Measurements from ENCODE around the gene CHD6.

CHD6 gene

DNA sequence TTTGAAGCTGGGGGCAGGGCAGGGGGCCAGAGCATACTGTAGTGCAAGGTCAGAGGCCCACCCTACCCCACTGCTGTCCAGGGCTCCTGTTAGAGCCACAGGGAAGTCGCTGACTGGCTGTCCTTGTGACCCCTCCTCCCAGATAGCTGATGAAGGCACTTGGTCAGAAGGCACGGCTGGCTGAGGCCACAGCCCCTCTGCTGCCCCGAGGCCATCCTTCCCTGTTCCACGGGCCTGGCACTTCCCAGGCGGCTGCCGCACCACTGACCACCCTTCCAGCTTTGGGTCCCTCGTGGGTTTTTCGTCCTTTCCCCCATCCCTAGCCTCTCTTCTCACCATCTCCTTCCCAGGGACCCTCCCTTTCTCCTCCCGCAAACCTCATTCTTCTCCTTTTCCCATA, 242.3 kb downstream of the CHD6 start:
- Histone ChIP-seq H3K9me3 (ENCODE audit: control insufficient read depth, insufficient read depth, low read depth, low read length) (no peaks in the 10 kb centered on the region), H3K4me3 (ENCODE audit: low read depth, low read length) (no peak overlapping the region), H3K4me1 (ENCODE audit: control insufficient read depth, insufficient read depth, low read length) (no peaks in the 10 kb centered on the region), H3K27ac (ENCODE audit: extremely low read depth, low read depth, low read length) (no peak overlapping the region), H3K36me3 (ENCODE audit: control insufficient read depth in 2 of 2, insufficient read depth in 1 of 2, low read length in 2 of 2) (no peaks in the 10 kb centered on the region)
- no peak for TF ChIP-seq FEZF1 (tag by site-specific recombination; IDR thresholded peaks at IDR 0.05)
- ChIA-PET POLR2A (no interaction called here), CTCF (no interaction called here)

DNA sequence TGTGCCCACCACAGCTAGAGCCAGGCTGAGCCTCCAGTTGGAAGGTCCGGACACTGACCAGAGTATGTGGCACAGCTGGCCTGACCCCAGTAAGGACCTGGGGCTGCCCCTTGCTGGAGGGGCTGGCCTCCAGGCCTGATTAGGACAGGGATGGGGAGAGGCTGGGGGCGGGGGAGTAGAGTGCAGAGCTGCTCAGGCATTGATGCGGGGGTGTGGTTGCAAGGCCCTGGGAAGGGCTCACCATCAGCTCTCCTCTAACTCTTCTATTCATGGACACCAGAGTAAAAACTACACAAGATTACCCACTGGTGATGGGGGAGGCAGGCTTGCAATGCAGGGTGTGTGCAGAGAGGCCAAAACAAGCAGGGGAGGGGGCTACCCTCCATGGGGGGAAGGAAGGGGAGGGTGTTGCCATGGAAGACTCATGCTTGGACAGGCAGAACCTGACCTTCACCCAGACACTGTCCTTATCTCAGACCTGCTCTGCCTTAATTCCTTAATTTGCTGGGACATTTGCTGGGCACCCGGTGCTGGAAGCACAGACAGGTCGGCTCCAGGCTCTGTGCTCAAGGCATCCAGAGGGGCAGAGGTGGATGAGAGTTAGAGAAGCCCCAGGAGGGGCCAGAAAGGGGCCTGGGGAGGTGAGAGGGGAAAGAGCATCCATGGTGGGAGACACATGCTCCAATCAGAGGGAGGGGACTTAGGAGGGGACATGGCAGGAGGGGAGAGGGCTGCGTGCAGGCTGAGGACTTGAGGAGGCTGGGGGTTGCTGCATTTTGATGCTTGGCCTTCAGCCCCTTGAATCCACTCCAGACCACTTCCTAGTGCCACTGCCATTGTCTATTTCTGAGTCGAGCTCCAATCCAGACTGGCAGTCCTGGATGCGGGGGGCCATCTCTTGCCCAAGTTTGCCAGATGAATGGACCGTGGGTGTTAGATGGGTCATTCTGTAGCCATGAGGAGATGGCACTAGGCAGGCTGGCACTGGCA, 244.0 kb downstream of the CHD6 start:
- H3K36me3 ChIP-seq (ENCODE audit: control insufficient read depth in 2 of 2, insufficient read depth in 1 of 2, low read length in 2 of 2) = no peaks in the 10 kb centered on the region
- POLR2A ChIA-PET = interaction anchor here (0.7 kb wide), 1 partner anchor 15 kb away, joined by 6 read pairs; no protein-coding TSS in a partner anchor
- H3K4me1 ChIP-seq (ENCODE audit: control insufficient read depth, insufficient read depth, low read length) = no peaks in the 10 kb centered on the region
- H3K9me3 ChIP-seq (ENCODE audit: control insufficient read depth, insufficient read depth, low read depth, low read length) = no peaks in the 10 kb centered on the region
- no peak overlapping the region for H3K27ac ChIP-seq (ENCODE audit: extremely low read depth, low read depth, low read length)
- TF ChIP-seq KLF8 (tag by site-specific recombination; IDR thresholded peaks at IDR 0.05) (no peak), ZNF211 (tag by site-specific recombination; IDR thresholded peaks at IDR 0.05; ENCODE audit: low read depth) (no peak), ZNF416 (tag by site-specific recombination; IDR thresholded peaks at IDR 0.05) (no peak), ZBTB8A (tag by site-specific recombination; IDR thresholded peaks at IDR 0.05) (no peak), ZFHX2 (tag by site-specific recombination; conservative IDR thresholded peaks at IDR 0.05) (0 out of 2 replicates have a peak, but pooled peaks have one; percentile 13)
- TF ChIP-seq, protein P1, sequence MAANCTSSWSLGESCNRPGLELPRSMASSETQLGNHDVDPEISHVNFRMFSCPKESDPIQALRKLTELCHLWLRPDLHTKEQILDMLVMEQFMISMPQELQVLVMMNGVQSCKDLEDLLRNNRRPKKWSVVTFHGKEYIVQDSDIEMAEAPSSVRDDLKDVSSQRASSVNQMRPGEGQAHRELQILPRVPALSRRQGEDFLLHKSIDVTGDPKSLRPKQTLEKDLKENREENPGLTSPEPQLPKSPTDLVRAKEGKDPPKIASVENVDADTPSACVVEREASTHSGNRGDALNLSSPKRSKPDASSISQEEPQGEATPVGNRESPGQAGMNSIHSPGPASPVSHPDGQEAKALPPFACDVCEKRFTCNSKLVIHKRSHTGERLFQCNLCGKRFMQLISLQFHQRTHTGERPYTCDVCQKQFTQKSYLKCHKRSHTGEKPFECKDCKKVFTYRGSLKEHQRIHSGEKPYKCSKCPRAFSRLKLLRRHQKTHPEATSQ (tag by site-specific recombination; IDR thresholded peaks at IDR 0.05) = no peak
- CTCF ChIA-PET = interaction anchor here (0.7 kb wide), 1 partner anchor 553 kb away, joined by 3 read pairs; no protein-coding TSS in a partner anchor
- no peak overlapping the region for H3K4me3 ChIP-seq (ENCODE audit: low read depth, low read length)

DNA sequence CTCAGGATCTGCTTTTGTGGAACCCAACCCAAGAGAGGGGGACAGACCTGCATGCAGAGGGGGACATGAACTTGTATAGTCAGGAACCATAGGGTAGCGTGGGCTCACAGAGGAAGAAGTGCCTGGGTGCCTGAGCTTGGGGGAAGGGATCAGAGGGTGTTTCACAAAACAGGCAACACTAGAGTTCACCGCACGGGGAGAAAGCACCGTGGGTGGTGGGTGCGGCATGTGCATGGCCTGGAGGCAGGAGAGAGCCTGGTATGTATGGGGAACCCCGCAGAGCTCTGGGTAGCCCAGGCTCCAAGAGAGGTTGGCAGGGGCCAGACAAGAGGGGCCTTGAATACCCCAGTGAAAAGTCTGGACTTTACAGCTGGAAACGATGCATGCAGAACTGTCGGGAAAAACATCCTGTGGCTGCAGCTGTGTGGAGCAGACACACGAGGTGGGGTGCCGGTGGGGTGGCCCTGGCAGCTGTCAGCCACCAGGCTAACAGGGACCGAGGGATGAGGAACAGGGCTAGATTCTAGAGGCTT, 244.9 kb downstream of the CHD6 start:
- Histone ChIP-seq H3K9me3 (ENCODE audit: control insufficient read depth, insufficient read depth, low read depth, low read length) (no peaks in the 10 kb centered on the region), H3K4me1 (ENCODE audit: control insufficient read depth, insufficient read depth, low read length) (no peaks in the 10 kb centered on the region), H3K27ac (ENCODE audit: extremely low read depth, low read depth, low read length) (no peak overlapping the region), H3K4me3 (ENCODE audit: low read depth, low read length) (no peak overlapping the region), H3K36me3 (ENCODE audit: control insufficient read depth in 2 of 2, insufficient read depth in 1 of 2, low read length in 2 of 2) (no peaks in the 10 kb centered on the region)
- POLR2A ChIA-PET = interaction anchor here (0.7 kb wide), 1 partner anchor 16 kb away, joined by 6 read pairs; no protein-coding TSS in a partner anchor
- CTCF ChIA-PET = no interaction called here
- TF ChIP-seq ZNF266 (tag by site-specific recombination; IDR thresholded peaks at IDR 0.05; ENCODE audit: low read depth) = no peak
- TF ChIP-seq ZEB2 (tag by site-specific recombination; IDR thresholded peaks at IDR 0.05) = no peak
- TF ChIP-seq ZNF610 (tag by site-specific recombination; IDR thresholded peaks at IDR 0.05; ENCODE audit: borderline replicate concordance) = no peak
- TF ChIP-seq ZNF658 (tag by site-specific recombination; IDR thresholded peaks at IDR 0.05) = no peak
- TF ChIP-seq SCRT1 (tag by site-specific recombination; IDR thresholded peaks at IDR 0.05; ENCODE audit: borderline replicate concordance) = no peak
- TF ChIP-seq SP2 (tag by site-specific recombination; IDR thresholded peaks at IDR 0.05) = no peak

DNA sequence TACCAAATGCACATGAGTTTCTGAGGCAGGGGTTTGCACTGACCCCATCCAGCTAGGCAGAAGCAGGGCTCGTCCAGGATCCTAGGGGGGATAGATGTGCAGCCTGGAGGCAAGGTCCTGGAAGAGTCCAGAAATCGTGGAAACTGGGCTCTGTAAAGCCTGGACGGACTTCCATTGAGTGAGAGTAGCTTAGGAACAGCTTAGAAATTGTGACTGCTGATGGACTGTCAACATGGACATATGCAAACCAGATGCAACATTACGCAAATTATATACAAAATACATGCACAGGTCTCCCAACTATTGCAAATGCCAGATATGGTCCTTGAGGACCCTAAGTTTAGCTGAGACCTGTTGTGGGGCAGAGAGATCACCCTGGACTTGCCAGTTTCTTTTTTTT, 246.8 kb downstream of the CHD6 start:
- no peaks in the 10 kb centered on the region for H3K9me3 ChIP-seq (ENCODE audit: control insufficient read depth, insufficient read depth, low read depth, low read length)
- POLR2A ChIA-PET = no interaction called here
- H3K36me3 ChIP-seq (ENCODE audit: control insufficient read depth in 2 of 2, insufficient read depth in 1 of 2, low read length in 2 of 2) = no peaks in the 10 kb centered on the region
- TF ChIP-seq ZSCAN30 (tag by site-specific recombination; IDR thresholded peaks at IDR 0.05) (no peak), SETDB1 (IDR thresholded peaks at IDR 0.05; ENCODE audit: insufficient read length, low read length) (peak; percentile 17)
- CTCF ChIA-PET = no interaction called here
- no peak overlapping the region for H3K4me3 ChIP-seq (ENCODE audit: low read depth, low read length)
- no peak overlapping the region for H3K27ac ChIP-seq (ENCODE audit: extremely low read depth, low read depth, low read length)
- H3K4me1 ChIP-seq (ENCODE audit: control insufficient read depth, insufficient read depth, low read length) = no peaks in the 10 kb centered on the region
